H1 (cell line): Measurements from ENCODE around the gene NID2. TPM values are rescaled to one million over a fixed set of nuclear protein-coding genes. Genes with fewer than 3 reads are reported as not detected.

Source experiments
- CTCF ChIA-PET: fragments of 300-600 bp; sonication (Branson Sonifier 250); formaldehyde crosslinking; loops from one replicate; lab custom pipeline; 2021; ENCODE audit not compliant: partially characterized antibody; lab: Charles Lee
- POLR2A ChIA-PET: fragments of 300-600 bp; sonication (Branson Sonifier 250); formaldehyde crosslinking; loops from one replicate; lab custom pipeline; 2021; ENCODE audit warnings: inconsistent platforms; ENCODE audit not compliant: partially characterized antibody; lab: Charles Lee
- DNase-seq, 2 experiments: peaks; one replicate each; pipeline versions ENCODE4 v3.0.0 to v3.0.0-alpha.2; 2010 to 2022; ENCODE audit warnings: low spot score in 2 of 2, low read depth in 1 of 2, mixed read lengths in 1 of 2
- FAIRE-seq: peaks from 2 replicates; lab custom pipeline; 2011; peaks lifted over from hg19 to GRCh38; lab: Jason Lieb, UNC
- H2AFZ ChIP-seq: 2 replicates; pipeline ENCODE4 v1.8.1; 2012; ENCODE audit warnings: low read length, inconsistent platforms
- H2AK5ac ChIP-seq: 2 replicates; pipeline ENCODE4 v1.6.1; 2013; ENCODE audit warnings: low read depth, low read length
- H2BK120ac ChIP-seq: replicated peaks from 2 replicates; pipeline ENCODE3; 2013; ENCODE audit warnings: low read depth, low read length, inconsistent platforms
- H2BK12ac ChIP-seq: 2 replicates; pipeline ENCODE4 v1.6.1; 2013; ENCODE audit warnings: low read depth, low read length
- H2BK15ac ChIP-seq: 2 replicates; pipeline ENCODE4 v1.6.1; 2013; ENCODE audit warnings: low read length
- H2BK20ac ChIP-seq: 2 replicates; pipeline ENCODE4 v1.6.1; 2013; ENCODE audit warnings: low read length
- H2BK5ac ChIP-seq: 2 replicates; pipeline ENCODE4 v1.6.1; 2013; ENCODE audit warnings: low read depth, low read length
- H3K14ac ChIP-seq: 2 replicates; pipeline ENCODE4 v1.6.1; 2013; ENCODE audit warnings: inconsistent platforms; ENCODE audit not compliant: insufficient read length
- H3K18ac ChIP-seq: 2 replicates; pipeline ENCODE4 v1.6.1; 2013; ENCODE audit warnings: low read length; ENCODE audit errors: extremely low read depth
- H3K23ac ChIP-seq: 2 replicates; pipeline ENCODE4 v1.6.1; 2013; ENCODE audit warnings: inconsistent platforms; ENCODE audit not compliant: insufficient read length
- H3K23me2 ChIP-seq: 2 replicates; pipeline ENCODE4 v1.6.1; 2013; ENCODE audit warnings: low read depth, low read length
- H3K27ac ChIP-seq: 2 replicates; pipeline ENCODE4 v1.6.1; 2011; ENCODE audit warnings: low read depth, low read length, inconsistent platforms
- H3K27me3 ChIP-seq, 4 experiments: replicated peaks in 1 of 4; 1 replicate in 1 of 4; 2 replicates in 3 of 4; pipeline versions ENCODE4 v1.6.1 to v1.8.1; 2011 to 2013; ENCODE audit warnings: low read length in 3 of 4, mild to moderate bottlenecking in 3 of 4, inconsistent platforms in 2 of 4, mixed read lengths in 2 of 4, moderate library complexity in 1 of 4; ENCODE audit not compliant: control insufficient read depth in 3 of 4, insufficient read depth in 3 of 4; ENCODE audit errors: extremely low read depth in 1 of 4
- H3K36me3 ChIP-seq, 4 experiments: 2 replicates each; pipeline versions ENCODE4 v1.6.1 to v1.8.1; 2011 to 2013; ENCODE audit warnings: mild to moderate bottlenecking in 4 of 4, low read length in 3 of 4, moderate library complexity in 2 of 4, control low read depth in 1 of 4, inconsistent platforms in 1 of 4; ENCODE audit not compliant: insufficient read depth in 4 of 4, control insufficient read depth in 2 of 4
- H3K4ac ChIP-seq: replicated peaks from 2 replicates; pipeline ENCODE3; 2013; ENCODE audit warnings: low read length, low read depth, mixed read lengths, inconsistent platforms; ENCODE audit not compliant: insufficient read length
- H3K4me1 ChIP-seq, 4 experiments: replicated peaks in 1 of 4; 1 replicate in 1 of 4; 2 replicates in 3 of 4; pipeline versions ENCODE4 v1.6.1 to v1.8.1; 2011 to 2013; ENCODE audit warnings: low read length in 3 of 4, inconsistent platforms in 2 of 4, mixed read lengths in 1 of 4; ENCODE audit not compliant: insufficient read depth in 4 of 4, control insufficient read depth in 3 of 4
- H3K4me2 ChIP-seq, 2 experiments: 2 replicates each; pipeline versions ENCODE4 v1.6.1 to v1.8.1; 2011 to 2013; ENCODE audit warnings: low read depth in 2 of 2, low read length in 2 of 2, control low read depth in 1 of 2, inconsistent platforms in 1 of 2, mild to moderate bottlenecking in 1 of 2; ENCODE audit not compliant: insufficient read depth in 1 of 2
- H3K4me3 ChIP-seq, 4 experiments: fragments of 200-600, 300-600 bp in 1 of 4; sonication (generic), shearing (Covaris generic), sonication (Bioruptor Twin) in 1 of 4; 2 replicates each; pipeline versions ENCODE4 v1.5.1 to v1.8.1; 2011 to 2016; ENCODE audit warnings: low read length in 4 of 4, low read depth in 3 of 4, control low read depth in 2 of 4, inconsistent platforms in 2 of 4, mild to moderate bottlenecking in 2 of 4, mixed read lengths in 1 of 4, moderate library complexity in 1 of 4; ENCODE audit not compliant: insufficient read depth in 2 of 4; ENCODE audit errors: extremely low read depth in 1 of 4
- H3K56ac ChIP-seq: replicated peaks from 2 replicates; pipeline ENCODE3; 2013; ENCODE audit warnings: low read depth, mild to moderate bottlenecking, mixed read lengths, low read length, inconsistent platforms; ENCODE audit not compliant: insufficient read length
- H3K79me1 ChIP-seq: 2 replicates; pipeline ENCODE4 v1.6.1; 2013; ENCODE audit warnings: low read depth, low read length, control low read depth
- H3K79me2 ChIP-seq, 2 experiments: 2 replicates each; pipeline versions ENCODE4 v1.6.1 to v1.8.1; 2012 to 2013; ENCODE audit warnings: low read length in 2 of 2, mild to moderate bottlenecking in 2 of 2, inconsistent platforms in 1 of 2; ENCODE audit not compliant: insufficient read depth in 2 of 2, control insufficient read depth in 1 of 2
- H3K9ac ChIP-seq, 4 experiments: replicated peaks in 1 of 4; 1 replicate in 1 of 4; 2 replicates in 3 of 4; pipeline versions ENCODE4 v1.6.1 to v1.8.1; 2011 to 2013; ENCODE audit warnings: low read depth in 3 of 4, low read length in 3 of 4, control low read depth in 2 of 4, mild to moderate bottlenecking in 2 of 4, moderate library complexity in 2 of 4, inconsistent platforms in 1 of 4; ENCODE audit errors: extremely low read depth in 1 of 4
- H3K9me3 ChIP-seq, 2 experiments: 2 replicates each; pipeline versions ENCODE4 v1.6.1 to v1.8.1; 2012 to 2013; ENCODE audit warnings: mild to moderate bottlenecking in 2 of 2, moderate library complexity in 2 of 2, control low read depth in 1 of 2, inconsistent platforms in 1 of 2, low read depth in 1 of 2, low read length in 1 of 2, mixed read lengths in 1 of 2; ENCODE audit not compliant: insufficient read depth in 2 of 2
- H4K20me1 ChIP-seq, 2 experiments: replicated peaks in 1 of 2; 2 replicates each; pipeline versions ENCODE3 to v1.8.1; 2011 to 2013; ENCODE audit warnings: inconsistent platforms in 2 of 2, low read length in 2 of 2, mild to moderate bottlenecking in 1 of 2; ENCODE audit not compliant: insufficient read depth in 2 of 2, control insufficient read depth in 1 of 2
- H4K5ac ChIP-seq: 2 replicates; pipeline ENCODE4 v1.6.1; 2013; ENCODE audit warnings: low read length, low read depth, mixed read lengths, inconsistent platforms; ENCODE audit not compliant: insufficient read length
- H4K8ac ChIP-seq: 2 replicates; pipeline ENCODE4 v1.8.0; 2013; ENCODE audit warnings: mild to moderate bottlenecking, moderate library complexity, low read length, inconsistent platforms; ENCODE audit not compliant: insufficient read depth; ENCODE audit errors: extremely low read depth
- H4K91ac ChIP-seq: replicated peaks from 2 replicates; pipeline ENCODE3; 2013; ENCODE audit warnings: low read length, mixed read lengths, inconsistent platforms; ENCODE audit not compliant: insufficient read length
- CBX5 ChIP-seq: fragments of 300-800, 300-1000 bp; sonication (generic); IDR thresholded peaks from 2 replicates; pipeline ENCODE4 v1.7.1; 2016; ENCODE audit warnings: antibody characterized with exemption, low read length, low read depth
- RAD21 ChIP-seq, 2 experiments: IDR thresholded peaks in 1 of 2; conservative IDR thresholded peaks in 1 of 2; 2 replicates each; pipeline ENCODE4 v1.6.1; 2011; ENCODE audit warnings: low read depth in 2 of 2, low read length in 2 of 2, improper control_type of control experiment in 1 of 2, inconsistent platforms in 1 of 2, mild to moderate bottlenecking in 1 of 2, moderate library complexity in 1 of 2
- YY1 ChIP-seq: IDR thresholded peaks from 2 replicates; pipeline ENCODE4 v1.6.1; 2011; ENCODE audit warnings: low read depth, mild to moderate bottlenecking, low read length
- WGBS, 2 experiments: shearing (Covaris generic) in 1 of 2; methylation state at CpG; one replicate each; pipeline versions ENCODE4 v1.1.6 to v1.1.7; 2013 to 2015; ENCODE audit warnings: low lambda C conversion rate in 2 of 2, mixed read lengths in 2 of 2, inconsistent platforms in 1 of 2, low coverage in 1 of 2, missing lambda C conversion rate in 1 of 2; ENCODE audit not compliant: insufficient replicate concordance in 2 of 2, insufficient coverage in 1 of 2, insufficient read length in 1 of 2; ENCODE audit errors: extremely low coverage in 1 of 2, missing lambda C conversion rate in 1 of 2; 5-methylcytosine and 5-hydroxymethylcytosine counted together
- polyA plus RNA-seq, 7 experiments: library from polyadenylated mRNA; depleted of rRNA in 3 of 7; stranded (reverse) in 5 of 7; unstranded in 2 of 7; fragments of >200 nt in 5 of 7; fragments of 200-250 nt in 2 of 7; gene quantifications; 1 replicate in 5 of 7; 2 replicates in 1 of 7; 4 replicates in 1 of 7; pipeline versions ENCODE4 v1.2.1 to v1.2.3, GENCODE V29; 2011 to 2013; ENCODE audit warnings: missing spikeins in 2 of 7, mixed read lengths in 2 of 7
- total RNA-seq: library from RNA; stranded (reverse); fragmentation: NEBNext Ultra II Directional; extraction: Animal tissue kit (Norgen Biotek cat#: 25700); gene quantifications from 2 replicates; pipeline ENCODE4 v1.2.1, GENCODE V29; 2021
- TF ChIP-seq, protein P1 (sequence below), 3 experiments: IDR thresholded peaks; 1 replicate in 2 of 3; 2 replicates in 1 of 3; pipeline versions ENCODE4 v1.5.1 to v1.6.1; 2011; ENCODE audit warnings: low read length in 3 of 3, mild to moderate bottlenecking in 3 of 3, inconsistent platforms in 2 of 3, low read depth in 1 of 3, moderate library complexity in 1 of 3; ENCODE audit not compliant: insufficient read depth in 1 of 3; ENCODE audit errors: control extremely low read depth in 1 of 3

The NID2 gene
- total and polyA plus RNA-seq, 2 of the 8 experiments (the other 6 are each of a cell fraction or from before 2014, with no cell fraction given) = 6.1 to 12.6 TPM

DNA sequence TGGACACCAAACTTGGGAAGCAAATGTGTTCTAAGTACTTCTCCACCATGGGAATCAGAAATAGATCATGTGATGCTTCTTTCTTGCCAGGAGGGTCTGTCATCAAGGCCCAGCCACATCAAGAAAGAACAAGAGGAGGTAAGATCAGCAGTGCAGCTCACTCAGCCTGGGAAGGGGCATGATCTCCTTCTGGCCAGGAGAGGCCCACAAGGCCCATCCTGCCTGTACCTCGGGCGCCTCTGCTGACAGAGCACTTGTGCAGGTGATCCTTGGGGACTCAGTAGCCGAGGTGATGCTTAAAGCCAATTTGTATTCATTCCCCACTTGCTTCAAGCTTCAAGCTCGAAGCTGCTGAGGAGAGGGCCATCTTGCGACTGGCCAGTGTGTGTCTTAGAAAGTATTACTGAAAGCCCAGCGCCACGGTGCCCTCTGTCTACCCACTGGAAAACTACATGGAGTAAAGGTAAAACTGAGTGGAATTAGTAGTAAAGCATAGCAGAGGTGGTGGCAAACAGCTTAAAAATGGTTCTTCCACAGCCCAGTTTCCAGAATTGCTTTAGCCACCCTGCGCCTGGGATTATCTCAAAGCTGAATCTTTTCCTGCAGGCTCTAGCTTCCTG is 53.3 kb downstream of the NID2 start:
- H3K18ac ChIP-seq = no peak overlapping the region
- H2BK12ac ChIP-seq = no peak overlapping the region; the same call in 1 of the 2 replicates
- no peak overlapping the region for H3K4ac ChIP-seq
- H2BK15ac ChIP-seq = peak overlapping the region; percentile 51; the same call in 1 of the 2 replicates
- H2AK5ac ChIP-seq = no peak overlapping the region
- H3K4me1 ChIP-seq = peaks cover 2 to 12% (median 11%) of the 10 kb centered on the region in 4 experiments; a peak in 6 of 7 replicates
- no peak overlapping the region for H3K56ac ChIP-seq
- ChIA-PET POLR2A (interaction anchor here (1.2 to 1.6 kb wide), 2 partner anchors 8 to 116 kb away, joined by 3 to 5 read pairs; no protein-coding TSS in a partner anchor), CTCF (interaction anchor here (0.5 to 5.0 kb wide), 33 partner anchors 9 to 1873 kb away, joined by 3 to 46 read pairs (median 3); partner anchors contain the start of genes NID2 and TRIM9)
- no peak overlapping the region for H3K4me2 ChIP-seq
- no peaks in the 10 kb centered on the region for H4K20me1 ChIP-seq
- no peaks in the 10 kb centered on the region for H3K23me2 ChIP-seq
- DNase-seq (peak in 1 of 2 experiments; percentile 61), FAIRE-seq (no peak)
- no peak overlapping the region for H3K23ac ChIP-seq
- H4K91ac ChIP-seq = no peak overlapping the region
- no peak overlapping the region for H3K9ac ChIP-seq
- TF ChIP-seq YY1 = peak; percentile 58; the same call in 1 of the 2 replicates
- TF ChIP-seq CBX5 = no peak
- TF ChIP-seq, protein P1, sequence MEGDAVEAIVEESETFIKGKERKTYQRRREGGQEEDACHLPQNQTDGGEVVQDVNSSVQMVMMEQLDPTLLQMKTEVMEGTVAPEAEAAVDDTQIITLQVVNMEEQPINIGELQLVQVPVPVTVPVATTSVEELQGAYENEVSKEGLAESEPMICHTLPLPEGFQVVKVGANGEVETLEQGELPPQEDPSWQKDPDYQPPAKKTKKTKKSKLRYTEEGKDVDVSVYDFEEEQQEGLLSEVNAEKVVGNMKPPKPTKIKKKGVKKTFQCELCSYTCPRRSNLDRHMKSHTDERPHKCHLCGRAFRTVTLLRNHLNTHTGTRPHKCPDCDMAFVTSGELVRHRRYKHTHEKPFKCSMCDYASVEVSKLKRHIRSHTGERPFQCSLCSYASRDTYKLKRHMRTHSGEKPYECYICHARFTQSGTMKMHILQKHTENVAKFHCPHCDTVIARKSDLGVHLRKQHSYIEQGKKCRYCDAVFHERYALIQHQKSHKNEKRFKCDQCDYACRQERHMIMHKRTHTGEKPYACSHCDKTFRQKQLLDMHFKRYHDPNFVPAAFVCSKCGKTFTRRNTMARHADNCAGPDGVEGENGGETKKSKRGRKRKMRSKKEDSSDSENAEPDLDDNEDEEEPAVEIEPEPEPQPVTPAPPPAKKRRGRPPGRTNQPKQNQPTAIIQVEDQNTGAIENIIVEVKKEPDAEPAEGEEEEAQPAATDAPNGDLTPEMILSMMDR (IDR thresholded peaks at IDR 0.05; ENCODE audit: control extremely low read depth in 1 of 3, insufficient read depth in 1 of 3, low read depth in 1 of 3, low read length in 3 of 3) = peak; percentile 37 to 73 (median 55)
- peak; percentile 52 to 56 for TF ChIP-seq RAD21 (IDR thresholded peaks at IDR 0.05 in 1 of 2, conservative IDR thresholded peaks at IDR 0.05 in 1 of 2; ENCODE audit: low read depth in 2 of 2, low read length in 2 of 2)
- no peak overlapping the region for H2AFZ ChIP-seq
- no peaks in the 10 kb centered on the region for H3K79me2 ChIP-seq
- H3K79me1 ChIP-seq = no peaks in the 10 kb centered on the region
- peaks cover 7 to 16% (median 11%) of the 10 kb centered on the region in 4 experiments for H3K36me3 ChIP-seq
- 79% methylated on average over 8 of the region's 8 CpGs; no CpG with 5 or more reads in 1 of the 2 experiments for WGBS, 2 experiments
- no peak overlapping the region for H3K4me3 ChIP-seq
- H4K8ac ChIP-seq = no peak overlapping the region
- no peak overlapping the region for H2BK5ac ChIP-seq
- H3K9me3 ChIP-seq = no peaks in the 10 kb centered on the region; a peak in 1 of 4 replicates
- no peaks in the 10 kb centered on the region for H3K27me3 ChIP-seq
- no peak overlapping the region for H4K5ac ChIP-seq
- no peak overlapping the region for H3K14ac ChIP-seq
- no peak overlapping the region for H2BK120ac ChIP-seq
- H3K27ac ChIP-seq = no peak overlapping the region
- no peak overlapping the region; the same call in 1 of the 2 replicates for H2BK20ac ChIP-seq
